A673 (cell line): ENCODE results near the gene HMG20B. TPM values are rescaled to one million over a fixed set of nuclear protein-coding genes. Genes with fewer than 3 reads are reported as not detected.
"Not testable (repeated sequence)": the region's sequence is repeated elsewhere in the genome, so short reads cannot be mapped to it uniquely, and the experiment has no call there.

Source experiments
- BruUV-seq: library from RNA; stranded (reverse); fragments of 400-500 nt; replicated peaks from 2 replicates; lab custom pipeline; 2021; lab: Mats Ljungman, UMichigan
- CTCF ChIA-PET: fragments of 300-600 bp; sonication (Branson Sonifier 250); formaldehyde crosslinking; loops from one replicate; lab custom pipeline; 2022; ENCODE audit warnings: antibody characterized with exemption; lab: Charles Lee
- POLR2A ChIA-PET: fragments of 300-600 bp; sonication (Branson Sonifier 250); formaldehyde crosslinking; loops from one replicate; lab custom pipeline; 2022; ENCODE audit warnings: antibody characterized with exemption; ENCODE audit not compliant: low non-redundant PET; lab: Charles Lee
- DNase-seq: peaks from one replicate; pipeline ENCODE4 v3.0.0-alpha.2; 2015; ENCODE audit warnings: low spot score
- H3K27ac ChIP-seq: fragments of 200-600 bp; sonication (generic); 2 replicates; pipeline ENCODE4 v1.5.1; 2016; ENCODE audit warnings: mixed run types, low read depth, mild to moderate bottlenecking, mixed read lengths, antibody characterized with exemption, low read length; ENCODE audit not compliant: poor library complexity, severe bottlenecking
- H3K27me3 ChIP-seq: fragments of 200-600 bp; sonication (generic); replicated peaks from 2 replicates; pipeline ENCODE4 v1.6.1; 2017; ENCODE audit warnings: mixed run types, low read depth, mild to moderate bottlenecking, mixed read lengths, antibody characterized with exemption, low read length; ENCODE audit not compliant: insufficient read depth, poor library complexity
- H3K36me3 ChIP-seq: fragments of 200-600 bp; sonication (generic); 2 replicates; pipeline ENCODE4 v1.6.1; 2016; ENCODE audit warnings: mixed run types, mild to moderate bottlenecking, mixed read lengths, antibody characterized with exemption, low read length; ENCODE audit not compliant: insufficient read depth, poor library complexity, severe bottlenecking
- H3K4me1 ChIP-seq: fragments of 200-600 bp; sonication (generic); 2 replicates; pipeline ENCODE4 v1.6.1; 2017; ENCODE audit warnings: mixed run types, mild to moderate bottlenecking, mixed read lengths, antibody characterized with exemption, low read length; ENCODE audit not compliant: insufficient read depth, poor library complexity, severe bottlenecking
- H3K4me3 ChIP-seq: fragments of 200-600 bp; sonication (generic); 2 replicates; pipeline ENCODE4 v1.5.1; 2016; ENCODE audit warnings: low read depth, mixed run types, mild to moderate bottlenecking, mixed read lengths, low read length; ENCODE audit not compliant: poor library complexity, severe bottlenecking
- H3K9me3 ChIP-seq: fragments of 200-600 bp; sonication (generic); 2 replicates; pipeline ENCODE4 v1.6.1; 2016; ENCODE audit warnings: mixed run types, low read depth, mild to moderate bottlenecking, mixed read lengths, antibody characterized with exemption, low read length; ENCODE audit not compliant: poor library complexity, severe bottlenecking
- CTCF ChIP-seq: fragments of 300-800, 200-600 bp; sonication (generic); conservative IDR thresholded peaks from 2 replicates; pipeline ENCODE4 v1.5.1; 2017; ENCODE audit warnings: low read depth, mild to moderate bottlenecking, antibody characterized with exemption, low read length, moderate library complexity, mixed read lengths
- EZH2 ChIP-seq: fragments of 200-600 bp; sonication (generic); IDR thresholded peaks from 2 replicates; pipeline ENCODE4 v1.6.1; 2017; ENCODE audit warnings: borderline replicate concordance, low read depth, mild to moderate bottlenecking, mixed read lengths, antibody characterized with exemption, low read length; ENCODE audit not compliant: poor library complexity, severe bottlenecking
- intact Hi-C: fragments of 100-400 bp; cut with micrococcal nuclease; formaldehyde crosslinking; loops from one replicate; pipeline ENCODE4 v1.10.0; 2022; ENCODE audit not compliant: unreplicated experiment
- total RNA-seq: library from RNA; stranded (reverse); gene quantifications from 2 replicates; pipeline ENCODE4 v1.2.3, GENCODE V29; 2021

Gene HMG20B
- total RNA-seq, 1 experiment from 2014 or later = 53.9 TPM

- ChIA-PET CTCF (interaction anchor here (0.5 kb wide), 1 partner anchor 125 kb away, joined by 5 read pairs; no protein-coding TSS in a partner anchor), POLR2A (no interaction called here)
- H3K27me3 ChIP-seq = no peaks in the 10 kb centered on the region
- intact Hi-C loops = no loop called here
- peak within 1 kb of the TSS; percentile 79 for H3K27ac ChIP-seq
- H3K9me3 ChIP-seq = no peaks in the 10 kb centered on the region
- BruUV-seq = no TSS peak
- DNase-seq = peak; percentile 97
- H3K4me1 ChIP-seq = peaks cover 16% of the 10 kb centered on the region
- H3K36me3 ChIP-seq = no peaks in the 10 kb centered on the region
- TF ChIP-seq CTCF (no peak), EZH2 (no peak)
- H3K4me3 ChIP-seq = peak within 1 kb of the TSS; percentile 92
Measured at GRCh38 chr19:3557461-3558248, 15.1 kb upstream of the HMG20B start, which contains the start of gene MFSD12. TSS of gene MFSD12 (minus strand) at chr19:3557586. CDS start at chr19:3557403, 183 bp downstream.

- BruUV-seq = no TSS peak
- Histone ChIP-seq H3K9me3 (no peaks in the 10 kb centered on the region), H3K4me1 (no peaks in the 10 kb centered on the region), H3K27ac (no peak overlapping the region), H3K36me3 (no peaks in the 10 kb centered on the region), H3K4me3 (no peak overlapping the region), H3K27me3 (no peaks in the 10 kb centered on the region)
- intact Hi-C loops = no loop called here
- CTCF ChIA-PET = no interaction called here
- no peak for TF ChIP-seq CTCF
- TF ChIP-seq EZH2 = no peak
- POLR2A ChIA-PET = no interaction called here
- no peak for DNase-seq
Measured at GRCh38 chr19:3563709-3564524, 8.8 kb upstream of the HMG20B start.

GRCh38 chr19:3565139-3565538 is 7.6 kb upstream of the HMG20B start:
- POLR2A ChIA-PET = no interaction called here
- no peak overlapping the region for H3K27ac ChIP-seq
- no peak overlapping the region for H3K4me3 ChIP-seq
- TF ChIP-seq EZH2 = no peak
- no peak for TF ChIP-seq CTCF
- H3K9me3 ChIP-seq = no peaks in the 10 kb centered on the region
- no TSS peak for BruUV-seq
- intact Hi-C loops = no loop called here
- H3K27me3 ChIP-seq = no peaks in the 10 kb centered on the region
- DNase-seq = no peak
- H3K36me3 ChIP-seq = no peaks in the 10 kb centered on the region
- CTCF ChIA-PET = interaction anchor here (0.7 kb wide), 1 partner anchor 85 kb away, joined by 4 read pairs; no protein-coding TSS in a partner anchor
- H3K4me1 ChIP-seq = no peaks in the 10 kb centered on the region

- POLR2A ChIA-PET, H3K4me3 ChIP-seq, BruUV-seq, DNase-seq, H3K36me3 ChIP-seq, H3K4me1 ChIP-seq, H3K27me3 ChIP-seq, H3K9me3 ChIP-seq, intact Hi-C loops, H3K27ac ChIP-seq, CTCF ChIA-PET: not testable (repeated sequence)
Measured at GRCh38 chr19:3570042-3570441, 2.7 kb upstream of the HMG20B start.
